ENCODE measurements around the gene LPAR1.

LPAR1 gene

GRCh38 chr9:111001526-111001925 lies 36.7 kb downstream of the LPAR1 start:
- no peak for DNase-seq (ENCODE audit: low read depth in 3 of 3, low spot score in 1 of 3)

GRCh38 chr9:111000202-111000601 lies 38.1 kb downstream of the LPAR1 start:
- no peak for DNase-seq (ENCODE audit: low read depth in 3 of 3, low spot score in 1 of 3)

GRCh38 chr9:110999379-110999778 lies 38.9 kb downstream of the LPAR1 start:
- DNase-seq (ENCODE audit: low read depth in 3 of 3, low spot score in 1 of 3): no peak

GRCh38 chr9:110997847-110998246 lies 40.4 kb downstream of the LPAR1 start:
- DNase-seq (ENCODE audit: low read depth in 3 of 3, low spot score in 1 of 3): no peak

GRCh38 chr9:110996436-110997220 lies 41.6 kb downstream of the LPAR1 start:
- DNase-seq (ENCODE audit: low read depth in 3 of 3, low spot score in 1 of 3): no peak

GRCh38 chr9:110995420-110996340 lies 42.6 kb downstream of the LPAR1 start:
- no peak for DNase-seq (ENCODE audit: low read depth in 3 of 3, low spot score in 1 of 3)

- DNase-seq (ENCODE audit: low read depth in 3 of 3, low spot score in 1 of 3): no peak
These were observed 43.5 kb downstream of the LPAR1 start for GRCh38 chr9:110994771-110995241.

GRCh38 chr9:110990481-110990880 lies 47.8 kb downstream of the LPAR1 start:
- no peak for DNase-seq (ENCODE audit: low read depth in 3 of 3, low spot score in 1 of 3)

- no peak for DNase-seq (ENCODE audit: low read depth in 3 of 3, low spot score in 1 of 3)
These were observed 51.7 kb downstream of the LPAR1 start for GRCh38 chr9:110986529-110986928.

GRCh38 chr9:110984890-110985437 lies 53.3 kb downstream of the LPAR1 start:
- no peak for DNase-seq (ENCODE audit: low read depth in 3 of 3, low spot score in 1 of 3)

GRCh38 chr9:110980261-110980660 lies 58.0 kb downstream of the LPAR1 start:
- no peak for DNase-seq (ENCODE audit: low read depth in 3 of 3, low spot score in 1 of 3)

- DNase-seq (ENCODE audit: low read depth in 3 of 3, low spot score in 1 of 3): no peak
These were observed 58.6 kb downstream of the LPAR1 start for GRCh38 chr9:110979636-110980035.

GRCh38 chr9:110978516-110978915 lies 59.8 kb downstream of the LPAR1 start:
- no peak for DNase-seq (ENCODE audit: low read depth in 3 of 3, low spot score in 1 of 3)

- no peak for DNase-seq (ENCODE audit: low read depth in 3 of 3, low spot score in 1 of 3)
These were observed 61.0 kb downstream of the LPAR1 start for GRCh38 chr9:110977259-110977709.

- DNase-seq (ENCODE audit: low read depth in 3 of 3, low spot score in 1 of 3): no peak
These were observed 62.3 kb downstream of the LPAR1 start for GRCh38 chr9:110975969-110976368.

- no peak for DNase-seq (ENCODE audit: low read depth in 3 of 3, low spot score in 1 of 3)
These were observed 63.0 kb downstream of the LPAR1 start for GRCh38 chr9:110975278-110975677.

- no peak for DNase-seq (ENCODE audit: low read depth in 3 of 3, low spot score in 1 of 3)
These were observed 66.6 kb downstream of the LPAR1 start for GRCh38 chr9:110971705-110972104.

- no peak for DNase-seq (ENCODE audit: low read depth in 3 of 3, low spot score in 1 of 3)
These were observed 67.0 kb downstream of the LPAR1 start for GRCh38 chr9:110971234-110971633.

- DNase-seq (ENCODE audit: low read depth in 3 of 3, low spot score in 1 of 3): no peak
These were observed 68.3 kb downstream of the LPAR1 start for GRCh38 chr9:110969971-110970386.

- no peak for DNase-seq (ENCODE audit: low read depth in 3 of 3, low spot score in 1 of 3)
These were observed 70.2 kb downstream of the LPAR1 start for GRCh38 chr9:110968096-110968495.

- DNase-seq (ENCODE audit: low read depth in 3 of 3, low spot score in 1 of 3): no peak
These were observed 71.1 kb downstream of the LPAR1 start for GRCh38 chr9:110967196-110967595.

- no peak for DNase-seq (ENCODE audit: low read depth in 3 of 3, low spot score in 1 of 3)
These were observed 78.0 kb downstream of the LPAR1 start for GRCh38 chr9:110960288-110960687.
